Measurements from ENCODE around the gene SEZ6L.

SEZ6L gene

DNA sequence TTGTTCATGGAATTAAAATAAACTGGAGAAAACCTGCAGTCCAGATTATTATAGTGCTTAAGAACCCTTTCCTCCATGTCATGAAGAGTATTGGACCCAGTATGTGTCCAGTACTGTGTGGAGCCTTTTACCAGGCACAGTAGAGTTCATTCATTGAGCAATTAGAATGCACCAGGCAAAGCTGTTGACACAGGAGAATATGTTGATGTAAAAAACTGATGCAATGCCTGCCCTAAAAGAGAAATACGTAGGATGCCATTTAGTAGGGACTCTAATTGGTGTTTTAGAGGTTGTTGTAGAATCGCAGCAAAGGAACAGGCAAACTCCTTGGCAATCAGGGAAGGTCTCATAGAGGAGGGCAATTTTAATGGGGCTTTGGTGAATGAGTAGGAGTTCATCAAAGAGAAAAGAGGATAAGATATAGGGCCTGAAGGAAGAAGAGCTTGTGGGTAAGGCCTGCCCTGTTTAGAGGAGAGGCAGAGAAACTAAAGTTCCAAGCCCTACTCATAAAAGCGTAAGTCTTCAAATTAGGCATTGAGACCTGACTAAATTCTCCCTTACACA lies 126.4 kb downstream of the SEZ6L start:
- Histone ChIP-seq H3K9ac (ENCODE audit: low read length) (no peak overlapping the region), H3K9me2 (ENCODE audit: low read depth, low read length) (no peaks in the 10 kb centered on the region), H3K4me2 (ENCODE audit: low read length) (no peak overlapping the region), H3K9me3 (ENCODE audit: low read length) (no peaks in the 10 kb centered on the region), H3F3A (ENCODE audit: insufficient read depth, low read length) (no peaks in the 10 kb centered on the region), H4K20me1 (ENCODE audit: insufficient read depth, low read length) (no peaks in the 10 kb centered on the region), H3K27me3 (ENCODE audit: insufficient read depth, low read length) (no peaks in the 10 kb centered on the region), H2AFZ (ENCODE audit: low read length) (no peak overlapping the region), H3K27ac (ENCODE audit: low read depth, low read length, poor library complexity, severe bottlenecking) (no peak overlapping the region), H3K79me2 (ENCODE audit: insufficient read depth, low read length) (no peaks in the 10 kb centered on the region), H3K36me3 (ENCODE audit: insufficient read depth, low read length) (no peaks in the 10 kb centered on the region), H3K4me1 (ENCODE audit: insufficient read depth, low read length, severe bottlenecking) (peaks cover 4% of the 10 kb centered on the region), H3K4me3 (ENCODE audit: low read depth, low read length, poor library complexity, severe bottlenecking) (no peak overlapping the region)
- no peak for TF ChIP-seq EZH2 (IDR thresholded peaks at IDR 0.05; ENCODE audit: borderline replicate concordance, low read length)
- TF ChIP-seq, protein P1, sequence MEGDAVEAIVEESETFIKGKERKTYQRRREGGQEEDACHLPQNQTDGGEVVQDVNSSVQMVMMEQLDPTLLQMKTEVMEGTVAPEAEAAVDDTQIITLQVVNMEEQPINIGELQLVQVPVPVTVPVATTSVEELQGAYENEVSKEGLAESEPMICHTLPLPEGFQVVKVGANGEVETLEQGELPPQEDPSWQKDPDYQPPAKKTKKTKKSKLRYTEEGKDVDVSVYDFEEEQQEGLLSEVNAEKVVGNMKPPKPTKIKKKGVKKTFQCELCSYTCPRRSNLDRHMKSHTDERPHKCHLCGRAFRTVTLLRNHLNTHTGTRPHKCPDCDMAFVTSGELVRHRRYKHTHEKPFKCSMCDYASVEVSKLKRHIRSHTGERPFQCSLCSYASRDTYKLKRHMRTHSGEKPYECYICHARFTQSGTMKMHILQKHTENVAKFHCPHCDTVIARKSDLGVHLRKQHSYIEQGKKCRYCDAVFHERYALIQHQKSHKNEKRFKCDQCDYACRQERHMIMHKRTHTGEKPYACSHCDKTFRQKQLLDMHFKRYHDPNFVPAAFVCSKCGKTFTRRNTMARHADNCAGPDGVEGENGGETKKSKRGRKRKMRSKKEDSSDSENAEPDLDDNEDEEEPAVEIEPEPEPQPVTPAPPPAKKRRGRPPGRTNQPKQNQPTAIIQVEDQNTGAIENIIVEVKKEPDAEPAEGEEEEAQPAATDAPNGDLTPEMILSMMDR (IDR thresholded peaks at IDR 0.05; ENCODE audit: low read length), result no peak

DNA sequence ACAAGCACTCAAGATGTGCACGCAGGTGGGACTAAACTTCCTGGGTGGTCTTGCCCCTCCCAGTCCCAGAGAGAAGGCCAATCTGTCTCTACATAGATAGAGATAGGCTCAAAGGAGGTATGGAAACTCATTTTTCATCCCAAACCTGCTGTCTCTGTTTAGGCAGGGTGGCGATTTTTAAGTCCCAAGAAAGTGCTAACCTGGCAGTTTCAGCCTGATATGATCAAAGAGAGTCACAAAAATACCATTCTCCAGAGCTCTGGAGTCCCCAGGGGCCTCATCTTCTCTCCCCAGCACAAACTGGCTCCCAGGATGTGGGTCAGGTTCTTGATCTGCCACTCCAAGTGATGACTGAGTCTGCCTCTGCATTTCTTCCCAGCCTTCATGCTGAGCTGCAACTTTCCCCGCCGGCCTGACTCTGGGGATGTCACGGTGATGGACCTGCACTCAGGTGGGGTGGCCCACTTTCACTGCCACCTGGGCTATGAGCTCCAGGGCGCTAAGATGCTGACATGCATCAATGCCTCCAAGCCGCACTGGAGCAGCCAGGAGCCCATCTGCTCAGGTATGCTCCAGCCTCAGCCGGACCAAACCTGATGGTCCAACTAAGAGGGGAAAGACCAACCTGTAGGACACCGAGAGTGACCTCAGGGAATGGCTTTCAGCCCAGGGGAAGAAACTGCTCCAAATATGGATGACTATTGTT lies 129.5 kb downstream of the SEZ6L start:
- Histone ChIP-seq H3F3A (ENCODE audit: insufficient read depth, low read length) (no peaks in the 10 kb centered on the region), H3K4me3 (ENCODE audit: low read depth, low read length, poor library complexity, severe bottlenecking) (no peak overlapping the region), H3K9ac (ENCODE audit: low read length) (no peak overlapping the region), H2AFZ (ENCODE audit: low read length) (no peak overlapping the region), H3K27ac (ENCODE audit: low read depth, low read length, poor library complexity, severe bottlenecking) (no peak overlapping the region), H3K79me2 (ENCODE audit: insufficient read depth, low read length) (no peaks in the 10 kb centered on the region), H3K36me3 (ENCODE audit: insufficient read depth, low read length) (no peaks in the 10 kb centered on the region), H3K9me2 (ENCODE audit: low read depth, low read length) (no peaks in the 10 kb centered on the region), H3K27me3 (ENCODE audit: insufficient read depth, low read length) (no peaks in the 10 kb centered on the region), H3K9me3 (ENCODE audit: low read length) (no peaks in the 10 kb centered on the region), H3K4me2 (ENCODE audit: low read length) (no peak overlapping the region), H3K4me1 (ENCODE audit: insufficient read depth, low read length, severe bottlenecking) (peaks cover 4% of the 10 kb centered on the region), H4K20me1 (ENCODE audit: insufficient read depth, low read length) (no peaks in the 10 kb centered on the region)
- TF ChIP-seq, protein P1 (IDR thresholded peaks at IDR 0.05; ENCODE audit: low read length), result no peak
- no peak for TF ChIP-seq EZH2 (IDR thresholded peaks at IDR 0.05; ENCODE audit: borderline replicate concordance, low read length)

DNA sequence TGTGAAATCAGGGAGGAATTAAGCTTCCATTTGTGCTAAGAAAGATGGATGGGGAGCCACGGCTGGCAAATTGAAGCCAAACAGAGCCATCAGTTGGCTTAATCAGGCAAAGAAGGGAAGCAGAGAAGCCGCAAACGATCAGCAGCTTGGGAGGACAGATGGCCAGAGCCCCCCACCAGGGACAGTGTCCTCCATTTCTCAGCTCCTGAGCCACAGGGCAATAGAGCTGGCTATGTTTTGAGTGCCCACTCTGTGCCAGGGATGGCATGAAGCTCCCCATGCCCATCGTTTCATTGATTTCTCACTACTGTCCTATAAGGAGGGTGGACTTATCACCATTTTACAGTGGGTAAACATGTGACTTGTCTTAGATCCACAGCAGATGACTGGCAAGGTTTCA lies 133.5 kb downstream of the SEZ6L start:
- H3K9me2 ChIP-seq (ENCODE audit: low read depth, low read length), result no peaks in the 10 kb centered on the region
- H3K27ac ChIP-seq (ENCODE audit: low read depth, low read length, poor library complexity, severe bottlenecking), result no peak overlapping the region
- H3K36me3 ChIP-seq (ENCODE audit: insufficient read depth, low read length), result no peaks in the 10 kb centered on the region
- H3K9me3 ChIP-seq (ENCODE audit: low read length), result no peaks in the 10 kb centered on the region
- TF ChIP-seq, protein P1 (IDR thresholded peaks at IDR 0.05; ENCODE audit: low read length), result no peak
- TF ChIP-seq EZH2 (IDR thresholded peaks at IDR 0.05; ENCODE audit: borderline replicate concordance, low read length), result no peak
- H2AFZ ChIP-seq (ENCODE audit: low read length), result no peak overlapping the region
- H4K20me1 ChIP-seq (ENCODE audit: insufficient read depth, low read length), result no peaks in the 10 kb centered on the region
- H3F3A ChIP-seq (ENCODE audit: insufficient read depth, low read length), result no peaks in the 10 kb centered on the region
- H3K9ac ChIP-seq (ENCODE audit: low read length), result no peak overlapping the region
- no peak overlapping the region for H3K4me2 ChIP-seq (ENCODE audit: low read length)
- H3K4me3 ChIP-seq (ENCODE audit: low read depth, low read length, poor library complexity, severe bottlenecking), result no peak overlapping the region
- H3K4me1 ChIP-seq (ENCODE audit: insufficient read depth, low read length, severe bottlenecking), result no peaks in the 10 kb centered on the region
- no peaks in the 10 kb centered on the region for H3K79me2 ChIP-seq (ENCODE audit: insufficient read depth, low read length)
- H3K27me3 ChIP-seq (ENCODE audit: insufficient read depth, low read length), result no peaks in the 10 kb centered on the region
